Parathyroid adenoma (tissue), 2 donors: ENCODE measurements around the gene SEC14L5.

Source experiments
- H2AFZ ChIP-seq: fragments of 300-600 bp; sonication (generic); one replicate; pipeline ENCODE4 v1.7.0; 2017; ENCODE audit warnings: antibody characterized with exemption, mild to moderate bottlenecking
- H3K27ac ChIP-seq: fragments of 300-600 bp; sonication (generic); one replicate; pipeline ENCODE4 v1.7.0; 2017
- H3K27me3 ChIP-seq: fragments of 300-600 bp; sonication (generic); one replicate; pipeline ENCODE4 v1.7.0; 2017; ENCODE audit warnings: low read length; ENCODE audit not compliant: control insufficient read depth, insufficient read depth
- H3K36me3 ChIP-seq: fragments of 300-600 bp; sonication (generic); one replicate; pipeline ENCODE4 v1.7.0; 2017; ENCODE audit warnings: low read length; ENCODE audit not compliant: control insufficient read depth, insufficient read depth
- H3K4me1 ChIP-seq: fragments of 300-600 bp; sonication (generic); one replicate; pipeline ENCODE4 v1.7.0; 2017; ENCODE audit warnings: control low read depth
- H3K4me2 ChIP-seq: fragments of 300-600 bp; sonication (generic); one replicate; pipeline ENCODE4 v1.7.0; 2017; ENCODE audit warnings: low read length
- H3K4me3 ChIP-seq: fragments of 300-600 bp; sonication (generic); one replicate; pipeline ENCODE4 v1.7.0; 2017; ENCODE audit warnings: low read depth, low read length
- H3K79me2 ChIP-seq: fragments of 300-600 bp; sonication (generic); one replicate; pipeline ENCODE4 v1.7.0; 2017; ENCODE audit warnings: control low read depth
- H3K9ac ChIP-seq: fragments of 300-600 bp; sonication (generic); one replicate; pipeline ENCODE4 v1.7.0; 2017; ENCODE audit warnings: mild to moderate bottlenecking
- H3K9me3 ChIP-seq: fragments of 300-600 bp; sonication (generic); one replicate; pipeline ENCODE4 v1.7.0; 2017; ENCODE audit warnings: low read length; ENCODE audit not compliant: control insufficient read depth
- CTCF ChIP-seq: fragments of 300-600 bp; sonication (generic); IDR thresholded peaks from one replicate; pipeline ENCODE4 v1.7.0; 2017; ENCODE audit warnings: antibody characterized with exemption, mild to moderate bottlenecking
- donor health status: primary hyperparathyroidism.

The SEC14L5 gene

DNA sequence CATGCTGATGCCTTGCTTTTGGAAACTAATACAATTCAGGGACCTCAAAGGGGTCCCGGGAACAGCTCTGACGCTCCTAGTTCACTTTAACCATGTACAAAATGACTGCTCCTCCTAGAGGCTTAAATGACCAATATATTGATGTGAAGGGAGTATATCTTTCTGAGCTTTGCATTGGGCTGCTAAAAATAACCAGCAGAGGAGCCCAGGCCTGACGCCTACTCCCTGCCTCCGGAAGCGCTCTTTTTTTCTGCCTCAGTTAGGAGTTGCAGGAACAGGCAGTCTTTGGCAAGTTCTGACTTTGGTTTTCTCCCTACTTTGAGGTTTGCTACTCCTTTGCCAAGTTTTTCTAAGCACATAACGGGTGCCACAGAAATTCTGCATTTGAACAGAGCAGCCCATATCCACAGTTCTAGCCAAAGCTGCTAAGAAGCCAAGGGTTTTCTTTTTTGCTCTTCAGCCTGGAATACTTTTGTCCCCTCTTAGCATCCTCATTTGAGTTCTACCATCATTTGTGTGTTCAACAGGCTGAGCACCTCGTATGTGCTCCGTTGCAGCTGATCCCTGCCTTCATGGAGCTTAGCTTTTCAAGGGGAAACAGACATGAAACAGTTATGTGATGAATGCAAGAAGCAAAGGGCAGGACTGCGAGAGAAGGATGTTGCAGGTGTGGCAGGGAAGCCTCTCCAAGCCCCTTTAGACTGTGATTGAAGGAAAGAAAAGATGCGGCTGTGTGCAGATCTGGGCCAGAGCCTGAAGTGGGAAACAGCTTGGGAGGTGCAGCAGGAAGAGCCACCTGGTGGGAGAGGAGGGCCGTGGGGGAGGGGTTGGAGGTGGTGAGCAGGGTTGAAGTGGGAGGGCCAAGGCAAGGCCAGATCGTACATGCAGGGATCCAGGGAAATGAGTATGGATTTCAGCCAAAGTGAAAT, 78.4 kb downstream of the SEC14L5 start:
- Histone ChIP-seq H2AFZ (no peak overlapping the region), H3K4me3 (no peak overlapping the region), H3K4me1 (peaks cover 11% of the 10 kb centered on the region), H3K36me3 (no peaks in the 10 kb centered on the region), H3K4me2 (no peak overlapping the region), H3K9me3 (no peaks in the 10 kb centered on the region), H3K9ac (no peak overlapping the region), H3K27ac (no peak overlapping the region), H3K27me3 (no peaks in the 10 kb centered on the region), H3K79me2 (no peaks in the 10 kb centered on the region)
- no peak for TF ChIP-seq CTCF

- no peak for TF ChIP-seq CTCF
- H3K27ac ChIP-seq = no peak overlapping the region
- H3K79me2 ChIP-seq = peaks cover 6% of the 10 kb centered on the region
- no peaks in the 10 kb centered on the region for H3K9me3 ChIP-seq
- no peak overlapping the region for H3K4me3 ChIP-seq
- no peaks in the 10 kb centered on the region for H3K4me1 ChIP-seq
- H3K4me2 ChIP-seq = no peak overlapping the region
- H2AFZ ChIP-seq = no peak overlapping the region
- no peak overlapping the region for H3K9ac ChIP-seq
- no peaks in the 10 kb centered on the region for H3K36me3 ChIP-seq
- no peaks in the 10 kb centered on the region for H3K27me3 ChIP-seq
Observed at GRCh38 chr16:5040451-5040850, 82.3 kb downstream of the SEC14L5 start.

DNA sequence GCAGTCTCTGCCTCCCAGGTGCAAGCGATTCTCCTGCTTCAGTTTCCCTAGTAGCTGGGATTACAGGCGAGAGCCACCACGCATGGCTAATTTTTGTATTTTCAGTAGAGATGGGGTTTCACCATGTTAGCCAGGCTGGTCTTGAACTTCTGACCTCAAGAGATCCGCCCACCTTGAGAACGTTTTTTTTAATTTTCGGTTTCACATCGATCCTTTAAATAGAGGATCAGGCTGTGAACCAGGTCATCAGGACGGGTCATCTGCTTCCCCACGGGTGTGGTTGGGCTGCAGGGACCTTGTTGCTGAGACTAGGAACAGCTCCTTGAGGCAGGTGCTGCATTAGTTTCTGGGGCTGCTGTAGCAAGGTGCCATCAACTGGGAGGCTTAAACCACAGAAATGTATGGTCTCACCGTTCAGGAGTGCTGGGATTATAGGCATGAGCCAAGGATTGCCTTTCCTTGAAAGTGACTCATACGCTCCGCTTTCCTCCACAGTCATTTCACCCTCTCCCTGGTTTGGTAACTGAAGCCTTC, 83.5 kb downstream of the SEC14L5 start:
- no peak overlapping the region for H3K4me2 ChIP-seq
- no peaks in the 10 kb centered on the region for H3K4me1 ChIP-seq
- no peak overlapping the region for H3K27ac ChIP-seq
- no peak for TF ChIP-seq CTCF
- peaks cover 6% of the 10 kb centered on the region for H3K79me2 ChIP-seq
- H3K9me3 ChIP-seq = no peaks in the 10 kb centered on the region
- H3K9ac ChIP-seq = no peak overlapping the region
- no peaks in the 10 kb centered on the region for H3K27me3 ChIP-seq
- no peak overlapping the region for H3K4me3 ChIP-seq
- H3K36me3 ChIP-seq = no peaks in the 10 kb centered on the region
- no peak overlapping the region for H2AFZ ChIP-seq

- no peak overlapping the region for H3K4me2 ChIP-seq
- TF ChIP-seq CTCF = no peak
- no peaks in the 10 kb centered on the region for H3K27me3 ChIP-seq
- H3K79me2 ChIP-seq = peaks cover 6% of the 10 kb centered on the region
- no peaks in the 10 kb centered on the region for H3K36me3 ChIP-seq
- no peak overlapping the region for H3K9ac ChIP-seq
- H3K27ac ChIP-seq = no peak overlapping the region
- H3K4me3 ChIP-seq = no peak overlapping the region
- H3K9me3 ChIP-seq = no peaks in the 10 kb centered on the region
- no peaks in the 10 kb centered on the region for H3K4me1 ChIP-seq
- no peak overlapping the region for H2AFZ ChIP-seq
Observed at GRCh38 chr16:5042574-5043171, 84.5 kb downstream of the SEC14L5 start.
